ELF-1 (cell line): ENCODE results near the gene NOTCH1.

Experiments
- DNase-seq: peaks from one replicate; pipeline ENCODE4 v3.0.0-alpha.2; 2016; ENCODE audit warnings: low read depth, low spot score

NOTCH1 gene

DNA sequence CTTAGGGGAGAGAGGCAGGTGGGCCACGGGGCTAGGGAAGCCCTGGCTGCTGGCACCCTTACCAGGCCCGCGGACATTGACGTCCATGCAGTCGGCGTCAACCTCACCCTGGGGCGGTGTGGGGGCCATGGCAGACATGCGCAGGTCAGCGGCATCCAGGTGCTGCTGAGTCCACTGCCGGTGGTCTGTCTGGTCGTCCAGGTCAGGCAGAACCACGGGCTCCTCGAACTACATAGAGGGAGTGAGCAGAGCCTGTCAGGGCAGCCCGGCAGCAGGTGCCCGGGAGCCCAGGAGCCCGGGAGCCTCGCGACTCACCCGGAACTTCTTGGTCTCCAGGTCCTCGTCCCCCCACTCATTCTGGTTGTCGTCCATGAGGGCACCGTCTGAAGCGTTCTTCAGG lies 44.2 kb downstream of the NOTCH1 start:
- DNase-seq: no peak

- DNase-seq: no peak
These were observed 45.6 kb downstream of the NOTCH1 start for GRCh38 chr9:136499935-136500910.

GRCh38 chr9:136499071-136499934 lies 46.5 kb downstream of the NOTCH1 start:
- DNase-seq: no peak

DNA sequence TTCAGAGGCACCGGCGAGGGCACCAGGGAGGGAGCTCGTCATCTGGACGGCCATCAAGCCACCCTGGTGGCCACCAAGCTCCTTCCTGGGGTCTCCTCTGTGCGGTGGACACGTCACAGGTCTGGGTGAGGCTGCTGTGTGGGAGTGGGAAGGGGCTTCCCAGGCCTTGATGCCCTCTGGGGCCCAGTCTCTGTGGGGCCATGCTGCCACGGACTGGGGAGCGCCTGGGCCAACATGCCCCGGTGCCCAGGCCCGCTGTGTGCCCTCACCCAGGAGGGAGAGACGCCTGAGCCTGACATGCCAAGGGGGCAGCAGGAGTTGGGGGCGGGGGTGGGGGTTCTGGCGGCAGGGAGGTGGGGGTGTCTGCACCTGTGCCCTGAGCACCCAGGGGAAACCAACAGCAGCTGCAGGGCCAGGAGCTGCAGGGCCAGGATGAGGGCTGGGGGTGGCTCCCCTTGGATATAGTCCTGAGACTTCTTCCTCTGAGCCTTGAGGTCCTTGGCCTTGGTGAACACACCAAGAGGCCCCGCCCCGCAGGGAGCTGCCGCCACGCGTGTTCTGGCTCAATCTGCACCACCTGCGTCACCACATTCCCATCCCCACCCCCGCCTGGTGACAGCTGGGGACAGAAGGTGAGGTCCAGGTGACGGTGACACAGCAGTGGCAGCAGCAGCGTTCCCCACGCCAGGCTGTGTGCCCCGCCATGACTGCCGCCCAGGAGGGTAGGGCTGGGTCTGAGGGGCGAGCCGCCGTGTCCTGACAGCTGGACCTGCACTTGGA lies 47.7 kb downstream of the NOTCH1 start:
- DNase-seq: no peak

- no peak for DNase-seq
These were observed 48.8 kb downstream of the NOTCH1 start for GRCh38 chr9:136496801-136497620.

DNA sequence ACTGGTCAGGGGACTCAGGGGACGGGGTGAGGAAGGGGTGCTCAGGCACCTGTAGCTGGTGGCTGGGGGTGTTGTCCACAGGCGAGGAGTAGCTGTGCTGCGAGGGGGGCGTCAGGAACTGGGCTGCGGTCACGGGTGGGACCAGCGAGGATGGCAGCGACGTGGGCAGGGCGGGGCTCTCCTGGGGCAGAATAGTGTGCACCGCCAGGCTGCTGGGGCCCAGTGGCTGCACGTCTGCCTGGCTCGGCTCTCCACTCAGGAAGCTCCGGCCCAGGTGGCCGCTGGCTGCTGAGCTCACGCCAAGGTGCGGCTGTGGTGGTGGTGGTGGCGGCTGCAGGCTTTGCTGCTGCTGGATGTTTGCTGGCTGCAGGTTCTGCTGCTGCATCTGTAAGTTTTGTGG lies 49.7 kb downstream of the NOTCH1 start:
- no peak for DNase-seq

DNA sequence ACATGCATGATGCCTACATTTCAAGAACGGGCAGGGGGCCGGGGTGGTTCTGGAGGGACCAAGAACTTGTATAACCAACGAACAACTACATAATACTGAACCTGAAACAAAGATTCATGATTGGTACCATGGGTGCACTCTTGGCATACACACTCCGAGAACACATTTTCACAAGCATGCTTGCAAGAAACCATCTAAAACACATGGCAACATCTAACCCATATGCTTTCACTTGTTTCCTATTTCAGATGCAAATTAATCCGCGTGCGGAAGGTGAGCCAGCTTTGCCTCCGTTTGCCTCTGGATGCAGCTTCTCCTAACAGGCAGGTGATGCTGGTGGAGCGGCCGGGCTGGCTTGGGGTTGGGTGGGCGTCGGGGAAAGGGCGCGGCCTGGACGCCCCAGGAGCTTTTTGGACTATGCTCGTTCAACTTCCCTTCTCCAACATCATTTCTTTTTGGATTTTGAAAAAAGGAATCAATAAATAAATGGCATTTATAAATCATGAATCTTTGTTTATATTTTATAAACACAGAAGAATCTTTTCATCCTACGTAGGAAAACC lies 50.5 kb downstream of the NOTCH1 start:
- no peak for DNase-seq

- no peak for DNase-seq
These were observed 51.2 kb downstream of the NOTCH1 start for GRCh38 chr9:136494531-136495215.

DNA sequence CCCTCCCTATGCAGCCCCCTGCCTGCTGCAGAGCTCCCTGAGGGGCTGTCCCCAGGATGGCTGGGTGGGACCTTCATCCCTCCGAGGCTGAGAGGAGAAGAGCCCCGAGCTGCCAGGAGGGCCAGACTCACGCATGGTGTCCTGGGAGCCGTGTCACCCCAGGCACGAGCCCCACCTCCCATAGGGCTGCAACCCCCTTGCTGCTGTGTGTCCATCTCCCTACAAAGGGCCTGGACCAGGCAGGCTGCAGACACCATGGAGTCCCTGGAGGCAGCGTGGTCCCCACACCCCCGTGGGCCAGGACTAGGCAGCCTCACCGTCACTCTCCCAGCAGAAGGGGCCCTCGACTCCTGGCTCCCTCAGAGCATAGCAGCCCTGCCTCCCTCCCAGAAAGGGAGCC lies 51.8 kb downstream of the NOTCH1 start:
- DNase-seq: no peak

- no peak for DNase-seq
These were observed 52.3 kb downstream of the NOTCH1 start for GRCh38 chr9:136493567-136493971.

- no peak for DNase-seq
These were observed 52.8 kb downstream of the NOTCH1 start for GRCh38 chr9:136492978-136493522.

DNA sequence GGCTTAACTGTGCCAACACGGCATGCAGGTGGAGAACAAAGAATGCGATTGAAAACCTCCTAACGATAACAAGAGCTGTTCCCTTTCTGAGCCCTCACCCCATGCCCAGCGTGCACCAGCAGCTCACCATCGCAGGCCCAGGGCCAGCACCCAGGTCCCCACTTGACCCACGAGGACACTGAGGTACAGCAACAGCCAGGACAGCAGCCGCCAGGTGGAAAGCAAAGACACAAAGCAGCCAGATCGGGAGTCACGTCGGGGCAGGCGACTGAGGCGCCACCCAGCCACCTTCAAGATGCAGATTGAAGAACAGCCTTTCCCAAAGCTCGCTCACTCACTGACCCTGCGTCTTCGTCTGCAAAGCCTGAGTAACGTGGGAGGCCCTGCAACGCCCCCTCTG lies 56.1 kb downstream of the NOTCH1 start:
- DNase-seq: no peak

DNA sequence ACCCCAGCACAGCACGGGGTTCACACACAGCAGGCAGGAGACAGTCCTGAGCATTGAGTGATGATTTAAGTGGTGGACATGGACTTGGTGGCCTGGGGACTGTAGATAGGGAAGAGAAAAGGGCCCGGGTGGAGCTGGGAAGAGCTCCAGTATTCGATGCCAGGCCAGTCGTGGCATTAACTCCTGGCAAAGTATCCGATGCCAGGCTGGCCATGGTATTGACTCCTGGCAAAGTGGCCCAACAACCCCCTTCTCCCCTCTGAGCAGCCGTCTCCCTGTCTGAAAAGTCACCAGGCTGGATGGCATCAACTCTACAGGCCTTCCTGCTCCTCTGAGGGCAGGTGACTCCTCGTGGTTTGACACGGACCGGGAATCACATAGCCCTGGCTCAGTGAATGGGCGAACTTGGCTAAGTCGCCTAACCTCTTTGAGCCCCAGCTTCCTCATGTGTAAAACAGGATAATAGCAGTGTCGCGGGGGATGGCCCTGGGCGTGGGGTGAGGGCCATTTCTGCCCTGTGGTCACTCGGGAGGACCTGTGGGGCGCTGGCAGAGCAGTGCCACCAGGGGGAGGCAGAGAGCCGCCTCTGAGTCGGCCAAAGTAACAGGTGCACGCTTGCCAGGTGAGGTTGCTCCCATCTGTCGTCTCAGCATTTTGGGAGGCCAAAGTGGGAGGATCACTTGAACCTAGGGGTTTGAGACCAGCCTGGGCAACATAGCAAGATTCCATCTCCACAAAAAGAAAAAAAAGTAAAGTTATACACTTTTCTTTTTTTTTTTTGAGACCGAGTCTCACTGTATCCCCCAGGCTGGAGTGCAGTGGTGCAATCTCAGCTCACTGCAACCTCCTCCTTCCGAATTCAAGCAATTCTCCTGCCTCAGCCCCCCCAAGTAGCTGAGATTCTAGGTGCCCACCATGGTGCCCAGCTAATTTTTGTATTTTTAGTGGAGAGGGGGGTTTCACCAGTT lies 57.3 kb downstream of the NOTCH1 start:
- peak; percentile 75 for DNase-seq

DNA sequence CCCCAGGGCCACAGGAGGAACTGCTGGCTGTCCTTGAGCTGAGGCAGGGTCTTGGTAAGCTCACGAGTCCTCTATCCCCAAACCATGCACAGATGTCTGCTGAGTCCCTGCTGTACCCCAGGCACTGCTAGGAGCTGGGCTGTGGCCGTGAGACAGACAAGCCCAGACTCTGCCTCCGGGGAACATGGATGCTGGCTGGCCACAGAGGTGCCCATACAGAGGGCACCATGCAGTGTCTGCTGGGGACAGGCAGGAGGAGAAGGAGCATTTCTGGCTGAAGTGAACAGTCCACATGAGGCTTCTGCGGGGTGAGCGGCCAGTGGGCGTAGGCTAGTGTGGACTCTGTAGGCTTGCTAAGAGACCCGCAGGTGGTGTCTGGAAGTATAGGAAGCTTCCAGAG lies 58.2 kb downstream of the NOTCH1 start:
- DNase-seq: no peak

GRCh38 chr9:136486823-136487620 lies 58.8 kb downstream of the NOTCH1 start:
- DNase-seq: no peak

DNA sequence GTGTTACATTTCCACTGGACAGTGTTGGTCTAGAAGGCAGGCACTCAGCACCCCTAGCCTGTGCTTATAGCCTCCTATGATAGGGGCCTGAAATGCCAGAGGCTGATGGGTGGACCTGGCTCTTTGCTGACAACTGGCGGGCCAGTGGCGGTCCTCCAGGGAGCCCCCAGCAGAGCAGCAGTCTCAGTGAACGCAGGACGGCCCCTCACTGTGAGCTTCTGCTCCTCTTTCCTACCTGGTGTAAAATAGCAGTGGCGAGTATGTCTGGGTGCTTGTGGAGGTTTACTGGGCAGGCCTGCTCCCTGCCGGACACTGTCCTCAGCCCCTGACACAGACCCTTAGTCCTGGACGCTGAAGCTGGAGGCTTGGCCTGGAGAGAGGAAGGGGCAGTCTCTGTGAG lies 59.7 kb downstream of the NOTCH1 start:
- no peak for DNase-seq
